H9 (cell line): ENCODE results near the gene GCNA. TPM values are rescaled to one million over a fixed set of nuclear protein-coding genes. Genes with fewer than 3 reads are reported as not detected.

ENCODE experiments used
- DNase-seq: peaks from one replicate; pipeline ENCODE4 v3.0.0-alpha.2; 2017
- H2AFZ ChIP-seq: one replicate; pipeline ENCODE4 v1.6.1; 2013; ENCODE audit warnings: mild to moderate bottlenecking, low read length, control low read depth, moderate library complexity
- H2AK5ac ChIP-seq: 2 replicates; pipeline ENCODE4 v1.6.1; 2013; ENCODE audit warnings: low read length, control low read depth, mixed read lengths; ENCODE audit not compliant: insufficient read length
- H2BK120ac ChIP-seq: one replicate; pipeline ENCODE4 v1.6.1; 2013; ENCODE audit warnings: low read depth, mild to moderate bottlenecking, low read length, control low read depth, inconsistent platforms; ENCODE audit not compliant: poor library complexity, severe bottlenecking
- H2BK12ac ChIP-seq: 2 replicates; pipeline ENCODE4 v1.6.1; 2013; ENCODE audit warnings: low read length, control low read depth, mixed read lengths, low read depth; ENCODE audit not compliant: insufficient read length
- H2BK15ac ChIP-seq: 2 replicates; pipeline ENCODE4 v1.6.1; 2013; ENCODE audit warnings: low read depth, low read length, control low read depth
- H2BK20ac ChIP-seq: one replicate; pipeline ENCODE4 v1.6.1; 2013; ENCODE audit warnings: low read depth, mild to moderate bottlenecking, low read length, control low read depth, inconsistent platforms; ENCODE audit not compliant: poor library complexity, severe bottlenecking
- H2BK5ac ChIP-seq: 2 replicates; pipeline ENCODE4 v1.6.1; 2013; ENCODE audit warnings: low read length, control low read depth, mixed read lengths; ENCODE audit not compliant: insufficient read length
- H3K14ac ChIP-seq: 2 replicates; pipeline ENCODE4 v1.6.1; 2013; ENCODE audit warnings: low read length, control low read depth; ENCODE audit not compliant: insufficient read depth
- H3K18ac ChIP-seq: 2 replicates; pipeline ENCODE4 v1.6.1; 2013; ENCODE audit warnings: low read depth, mild to moderate bottlenecking, mixed read lengths, low read length, control low read depth; ENCODE audit not compliant: insufficient read length
- H3K23ac ChIP-seq: 2 replicates; pipeline ENCODE4 v1.6.1; 2013; ENCODE audit warnings: low read length, control low read depth, mixed read lengths, low read depth; ENCODE audit not compliant: insufficient read length
- H3K23me2 ChIP-seq: 2 replicates; pipeline ENCODE4 v1.6.1; 2013; ENCODE audit warnings: low read depth, mild to moderate bottlenecking, mixed read lengths, low read length, control low read depth; ENCODE audit not compliant: insufficient read length, poor library complexity, severe bottlenecking
- H3K27ac ChIP-seq: 2 replicates; pipeline ENCODE4 v1.5.1; 2013; ENCODE audit warnings: low read length, control low read depth, mixed read lengths, low read depth; ENCODE audit not compliant: insufficient read length
- H3K27me3 ChIP-seq: 2 replicates; pipeline ENCODE4 v1.6.1; 2013; ENCODE audit warnings: low read length, control low read depth, inconsistent platforms; ENCODE audit not compliant: insufficient read depth
- H3K4ac ChIP-seq: 2 replicates; pipeline ENCODE4 v1.6.1; 2013; ENCODE audit warnings: low read depth, mild to moderate bottlenecking, control low read depth, inconsistent platforms, low read length, moderate library complexity
- H3K4me1 ChIP-seq: 2 replicates; pipeline ENCODE4 v1.6.1; 2013; ENCODE audit warnings: low read length, control low read depth, inconsistent platforms; ENCODE audit not compliant: insufficient read depth
- H3K4me2 ChIP-seq: 2 replicates; pipeline ENCODE4 v1.6.1; 2013; ENCODE audit warnings: low read length, control low read depth, mixed read lengths; ENCODE audit not compliant: insufficient read length, insufficient read depth
- H3K56ac ChIP-seq: 2 replicates; pipeline ENCODE4 v1.6.1; 2013; ENCODE audit warnings: low read depth, mild to moderate bottlenecking, mixed read lengths, low read length, control low read depth; ENCODE audit not compliant: insufficient read length
- H3K79me1 ChIP-seq: 2 replicates; pipeline ENCODE4 v1.6.1; 2013; ENCODE audit warnings: low read depth, mild to moderate bottlenecking, moderate library complexity, low read length, control low read depth, inconsistent platforms; ENCODE audit not compliant: insufficient read depth, poor library complexity, severe bottlenecking
- H3K79me2 ChIP-seq: 2 replicates; pipeline ENCODE4 v1.6.1; 2013; ENCODE audit warnings: low read length, control low read depth, inconsistent platforms; ENCODE audit not compliant: insufficient read depth
- H3K9ac ChIP-seq: 2 replicates; pipeline ENCODE4 v1.6.1; 2013; ENCODE audit warnings: low read length, control low read depth, mixed read lengths; ENCODE audit not compliant: insufficient read length; ENCODE audit errors: extremely low read depth
- H3K9me3 ChIP-seq: one replicate; pipeline ENCODE4 v1.6.1; 2013; ENCODE audit warnings: low read depth, low read length, inconsistent platforms; ENCODE audit not compliant: control insufficient read depth
- H3T11ph ChIP-seq: one replicate; pipeline ENCODE4 v1.6.1; 2013; ENCODE audit warnings: mild to moderate bottlenecking, low read length, control low read depth, inconsistent platforms
- H4K20me1 ChIP-seq: one replicate; pipeline ENCODE4 v1.6.1; 2013; ENCODE audit not compliant: control insufficient read depth, insufficient read length, insufficient read depth
- H4K5ac ChIP-seq: 2 replicates; pipeline ENCODE4 v1.6.1; 2013; ENCODE audit warnings: low read depth, mild to moderate bottlenecking, mixed read lengths, low read length, control low read depth; ENCODE audit not compliant: insufficient read length
- H4K8ac ChIP-seq: replicated peaks from 2 replicates; pipeline ENCODE4 v1.6.1; 2013; ENCODE audit warnings: low read length, control low read depth, mixed read lengths, low read depth; ENCODE audit not compliant: insufficient read length
- H4K91ac ChIP-seq: 2 replicates; pipeline ENCODE4 v1.6.1; 2013; ENCODE audit warnings: low read depth, mild to moderate bottlenecking, moderate library complexity, mixed read lengths, low read length, control low read depth; ENCODE audit not compliant: insufficient read length
- H3K27ac Mint-ChIP-seq, 3 experiments: 2 replicates in 2 of 3; 3 replicates in 1 of 3; pipeline ENCODE4 v1.8.0; 2020 to 2021; ENCODE audit warnings: mixed read lengths in 3 of 3, mild to moderate bottlenecking in 1 of 3, moderate library complexity in 1 of 3
- H3K27me3 Mint-ChIP-seq: 2 replicates; pipeline ENCODE4 v1.8.0; 2021; ENCODE audit warnings: low read depth, mild to moderate bottlenecking, moderate library complexity, mixed read lengths
- H3K36me3 Mint-ChIP-seq, 3 experiments: 2 replicates in 2 of 3; 3 replicates in 1 of 3; pipeline ENCODE4 v1.8.0; 2020 to 2021; ENCODE audit warnings: low read depth in 3 of 3, mixed read lengths in 3 of 3; ENCODE audit not compliant: insufficient read depth in 1 of 3
- H3K4me1 Mint-ChIP-seq, 2 experiments: 2 replicates each; pipeline ENCODE4 v1.8.0; 2020; ENCODE audit warnings: mixed read lengths in 2 of 2
- H3K4me3 Mint-ChIP-seq, 2 experiments: 2 replicates in 1 of 2; 3 replicates in 1 of 2; pipeline ENCODE4 v1.8.0; 2020 to 2021; ENCODE audit warnings: mild to moderate bottlenecking in 2 of 2, mixed read lengths in 2 of 2, moderate library complexity in 1 of 2
- H3K9me3 Mint-ChIP-seq, 2 experiments: 2 replicates in 1 of 2; 3 replicates in 1 of 2; pipeline ENCODE4 v1.8.0; 2020; ENCODE audit warnings: mild to moderate bottlenecking in 2 of 2, mixed read lengths in 2 of 2, moderate library complexity in 1 of 2
- WGBS: extraction: QIAGEN DNeasy Blood & Tissue Kit; methylation state at CpG from one replicate; pipeline ENCODE4 v1.1.7; 2013; ENCODE audit warnings: missing lambda C conversion rate, low lambda C conversion rate, mixed read lengths; ENCODE audit not compliant: insufficient read length; ENCODE audit errors: extremely low coverage; 5-methylcytosine and 5-hydroxymethylcytosine counted together
- total RNA-seq: library from RNA; stranded (reverse); gene quantifications from 2 replicates; pipeline ENCODE4 v1.2.1, GENCODE V29; 2021
- TF ChIP-seq, protein P1 (sequence below): fragments of 200-600 bp; sonication (generic); conservative IDR thresholded peaks from 3 replicates; pipeline ENCODE4 v1.8.0; 2021; ENCODE audit warnings: antibody characterized with exemption, mild to moderate bottlenecking

The GCNA gene
- total RNA-seq, 1 experiment from 2014 or later, result 0.96 TPM

DNA sequence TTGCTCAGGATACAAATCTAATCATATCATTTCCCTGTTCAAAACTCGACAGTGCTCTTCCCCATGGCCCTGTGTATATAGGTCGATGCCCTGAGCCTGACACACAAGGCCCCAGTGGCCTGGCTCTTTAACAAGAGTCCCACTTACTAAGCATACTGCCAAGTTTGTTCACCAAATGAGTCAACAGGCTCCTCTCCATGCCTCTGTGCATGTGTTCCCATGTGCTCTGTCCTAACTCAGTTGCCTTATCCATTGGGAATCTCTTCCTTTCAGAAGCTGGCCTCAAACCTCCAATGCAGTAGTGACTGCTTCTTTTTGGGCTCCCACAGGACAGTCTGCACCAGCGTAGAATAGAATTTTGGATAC, 59.0 kb downstream of the GCNA start:
- H3K36me3 Mint-ChIP-seq, result no peaks in the 10 kb centered on the region
- Histone ChIP-seq H3K23me2 (no peaks in the 10 kb centered on the region), H3K23ac (no peak overlapping the region), H2BK5ac (no peak overlapping the region), H4K8ac (no peak overlapping the region), H3K14ac (no peak overlapping the region), H3K4ac (no peak overlapping the region), H2BK15ac (no peak overlapping the region), H3K27me3 (no peaks in the 10 kb centered on the region), H2BK12ac (no peak overlapping the region), H3K4me1 (no peaks in the 10 kb centered on the region), H3K79me1 (no peaks in the 10 kb centered on the region), H4K91ac (no peak overlapping the region), H3K18ac (no peak overlapping the region), H3K9ac (no peak overlapping the region), H3K79me2 (no peaks in the 10 kb centered on the region), H2AFZ (no peak overlapping the region), H3K27ac (no peak overlapping the region), H4K20me1 (no peaks in the 10 kb centered on the region), H2BK20ac (no peak overlapping the region), H2AK5ac (no peak overlapping the region), H4K5ac (no peak overlapping the region), H3K9me3 (peaks cover 54% of the 10 kb centered on the region), H3T11ph (no peak overlapping the region), H3K56ac (no peak overlapping the region), H2BK120ac (no peak overlapping the region), H3K4me2 (no peak overlapping the region)
- DNase-seq, result no peak
- H3K27me3 Mint-ChIP-seq, result no peaks in the 10 kb centered on the region
- H3K27ac Mint-ChIP-seq, result no peak overlapping the region
- H3K4me1 Mint-ChIP-seq, result no peaks in the 10 kb centered on the region
- TF ChIP-seq, protein P1, sequence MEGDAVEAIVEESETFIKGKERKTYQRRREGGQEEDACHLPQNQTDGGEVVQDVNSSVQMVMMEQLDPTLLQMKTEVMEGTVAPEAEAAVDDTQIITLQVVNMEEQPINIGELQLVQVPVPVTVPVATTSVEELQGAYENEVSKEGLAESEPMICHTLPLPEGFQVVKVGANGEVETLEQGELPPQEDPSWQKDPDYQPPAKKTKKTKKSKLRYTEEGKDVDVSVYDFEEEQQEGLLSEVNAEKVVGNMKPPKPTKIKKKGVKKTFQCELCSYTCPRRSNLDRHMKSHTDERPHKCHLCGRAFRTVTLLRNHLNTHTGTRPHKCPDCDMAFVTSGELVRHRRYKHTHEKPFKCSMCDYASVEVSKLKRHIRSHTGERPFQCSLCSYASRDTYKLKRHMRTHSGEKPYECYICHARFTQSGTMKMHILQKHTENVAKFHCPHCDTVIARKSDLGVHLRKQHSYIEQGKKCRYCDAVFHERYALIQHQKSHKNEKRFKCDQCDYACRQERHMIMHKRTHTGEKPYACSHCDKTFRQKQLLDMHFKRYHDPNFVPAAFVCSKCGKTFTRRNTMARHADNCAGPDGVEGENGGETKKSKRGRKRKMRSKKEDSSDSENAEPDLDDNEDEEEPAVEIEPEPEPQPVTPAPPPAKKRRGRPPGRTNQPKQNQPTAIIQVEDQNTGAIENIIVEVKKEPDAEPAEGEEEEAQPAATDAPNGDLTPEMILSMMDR, result no peak
- WGBS, result no CpG with 5 or more reads among the region's 3 CpGs
- no peak overlapping the region for H3K4me3 Mint-ChIP-seq
- H3K9me3 Mint-ChIP-seq, result peaks cover 46 to 52% of the 10 kb centered on the region in 2 experiments
